NCI-H2081 treated with DMSO at 0.1 percent for 48 hours (cell line): ENCODE measurements around the gene ALDH3B1.
"Not testable (repeated sequence)": the region's sequence is repeated elsewhere in the genome, so short reads cannot be mapped to it uniquely, and the experiment has no call there.

Experiments used
- DNase-seq: peaks from one replicate; lab custom pipeline; 2025; lab: John Stamatoyannopoulos, UW

The ALDH3B1 gene, protein sequence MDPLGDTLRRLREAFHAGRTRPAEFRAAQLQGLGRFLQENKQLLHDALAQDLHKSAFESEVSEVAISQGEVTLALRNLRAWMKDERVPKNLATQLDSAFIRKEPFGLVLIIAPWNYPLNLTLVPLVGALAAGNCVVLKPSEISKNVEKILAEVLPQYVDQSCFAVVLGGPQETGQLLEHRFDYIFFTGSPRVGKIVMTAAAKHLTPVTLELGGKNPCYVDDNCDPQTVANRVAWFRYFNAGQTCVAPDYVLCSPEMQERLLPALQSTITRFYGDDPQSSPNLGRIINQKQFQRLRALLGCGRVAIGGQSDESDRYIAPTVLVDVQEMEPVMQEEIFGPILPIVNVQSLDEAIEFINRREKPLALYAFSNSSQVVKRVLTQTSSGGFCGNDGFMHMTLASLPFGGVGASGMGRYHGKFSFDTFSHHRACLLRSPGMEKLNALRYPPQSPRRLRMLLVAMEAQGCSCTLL

DNA sequence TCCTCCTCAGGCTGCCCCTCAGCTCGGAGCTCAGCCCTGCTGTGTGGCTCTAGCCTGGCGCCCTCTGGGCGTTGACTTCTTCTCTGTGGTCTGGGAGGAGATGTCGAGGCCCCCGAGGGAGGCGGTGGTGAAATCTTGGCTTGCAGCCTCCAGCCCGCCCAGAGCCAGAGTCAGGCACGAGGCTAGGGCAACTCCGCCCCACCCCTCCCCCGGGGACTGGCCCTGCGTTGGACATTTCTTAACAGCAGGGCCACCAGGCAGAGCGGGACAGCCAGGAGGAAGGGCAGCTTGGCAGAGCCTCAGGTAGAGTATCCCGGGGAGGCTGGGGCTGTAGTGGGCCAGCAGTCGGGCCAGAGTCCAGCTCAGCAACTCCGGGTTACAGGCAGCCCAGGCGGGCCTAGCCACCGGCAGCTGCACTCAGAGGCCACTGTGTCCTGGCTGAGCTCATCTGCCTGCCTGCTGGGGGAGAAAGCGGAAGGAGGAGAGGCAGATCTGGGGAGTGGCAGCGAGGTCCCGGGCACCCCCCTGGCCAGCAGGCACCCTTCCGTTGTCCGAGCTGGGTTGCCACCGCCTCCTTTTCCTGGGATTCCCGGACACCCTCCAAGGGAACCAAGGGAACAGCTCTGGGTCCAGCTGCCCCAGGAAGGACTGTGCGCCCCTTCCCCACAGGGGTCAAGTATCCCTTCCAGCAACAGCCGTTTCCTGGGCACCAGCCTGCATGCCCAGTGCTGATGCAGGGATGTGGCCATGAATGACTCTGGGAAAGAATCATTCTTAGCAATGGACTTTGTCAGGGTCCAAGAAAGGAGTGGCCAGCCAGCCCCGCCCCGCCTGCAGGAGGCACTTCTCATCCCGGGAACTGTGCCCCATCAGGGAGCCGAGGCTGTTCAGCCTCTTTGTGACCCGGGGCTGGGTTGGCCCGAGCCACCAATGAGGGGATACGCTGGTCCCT is at the start of gene ALDH3B1:
Gene ALDH3B1 (plus strand): TSS at position 238 of the 952 bp plus-strand sequence. CDS start 4,971 bp downstream, outside the sequence.
- DNase-seq, result no peak

DNA sequence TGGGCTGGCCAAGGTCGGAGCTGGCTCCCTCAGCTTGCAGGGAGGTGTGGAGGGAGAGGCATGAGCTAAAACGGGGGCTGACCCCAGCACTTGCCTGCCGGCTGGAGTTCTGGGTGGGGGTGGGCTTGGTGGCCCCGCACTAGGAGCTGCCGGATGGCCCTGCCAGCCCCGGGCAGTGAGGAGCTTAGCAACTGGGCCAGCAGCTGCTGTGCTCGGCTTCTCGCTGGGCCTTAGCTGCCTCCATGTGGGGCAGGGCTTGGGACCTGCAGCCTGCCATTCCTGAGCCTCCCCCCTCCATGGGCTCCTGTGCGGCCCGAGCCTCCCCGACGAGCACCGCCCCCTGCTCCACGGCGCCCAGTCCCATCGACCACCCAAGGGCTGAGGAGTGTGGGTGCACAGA is 46.9 kb upstream of the ALDH3B1 start:
- not testable (repeated sequence) for DNase-seq

DNA sequence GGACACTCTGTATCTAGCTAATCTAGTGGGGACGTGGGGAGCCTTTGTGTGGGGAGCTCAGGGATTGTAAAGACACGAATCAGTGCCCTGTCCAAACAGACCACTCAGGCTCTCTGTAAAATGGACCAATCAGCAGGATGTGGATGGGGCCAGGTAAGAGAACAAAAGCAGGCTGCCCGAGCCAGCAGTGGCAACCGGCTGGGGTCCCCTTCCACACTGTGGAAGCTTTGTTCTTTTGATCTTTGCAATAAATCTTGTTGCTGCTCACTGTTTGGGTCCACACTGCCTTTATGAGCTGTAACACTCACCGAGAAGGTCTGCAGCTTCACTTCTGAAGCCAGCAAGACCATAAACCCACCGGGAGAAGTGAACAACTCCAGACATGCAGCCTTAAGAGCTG is 46.2 kb upstream of the ALDH3B1 start:
- not testable (repeated sequence) for DNase-seq

DNA sequence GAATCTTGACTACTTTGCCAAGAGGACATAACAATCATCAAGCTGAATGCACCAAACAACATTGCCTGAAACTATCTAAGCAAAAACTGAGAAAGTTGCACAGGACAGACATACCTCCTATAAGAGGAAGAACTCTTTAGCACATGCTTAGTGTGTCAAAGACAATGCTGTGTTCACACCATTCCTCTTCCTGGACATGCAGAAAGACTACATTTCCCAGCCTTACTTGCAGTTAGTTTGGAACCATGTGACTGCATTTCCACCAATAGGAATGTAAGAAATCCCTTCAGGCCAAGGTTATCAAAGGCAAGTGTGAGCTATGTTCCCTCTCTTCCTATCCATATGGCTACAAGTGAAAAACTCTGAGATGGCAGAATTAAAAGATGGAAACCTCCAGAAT is 45.4 kb upstream of the ALDH3B1 start:
- not testable (repeated sequence) for DNase-seq

DNA sequence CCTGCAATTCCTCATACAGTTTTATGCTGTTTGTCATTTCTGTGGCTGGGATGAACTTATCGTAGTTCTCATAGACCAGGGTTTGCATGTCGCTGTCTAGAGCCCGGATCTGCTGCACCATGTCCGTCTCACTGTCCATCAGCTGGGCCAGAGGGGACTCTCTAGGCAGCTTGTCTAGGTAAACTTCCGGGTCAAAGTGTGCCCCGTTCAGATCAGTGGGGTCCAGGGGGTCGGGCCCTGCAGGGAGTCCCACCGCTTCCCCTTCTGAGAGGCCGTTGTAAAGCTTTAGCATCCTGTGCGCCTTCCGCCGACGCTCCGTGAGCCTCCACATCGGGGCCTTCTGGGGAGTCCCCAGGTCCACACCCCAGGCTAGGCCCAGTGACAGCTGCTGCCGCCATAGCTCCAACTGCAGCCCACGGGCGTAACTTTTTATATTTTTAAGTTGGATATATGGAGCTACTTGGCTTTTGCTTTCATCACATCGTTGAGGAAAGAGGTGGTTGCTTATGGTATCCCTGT is 44.2 kb upstream of the ALDH3B1 start:
- DNase-seq, result not testable (repeated sequence)

DNA sequence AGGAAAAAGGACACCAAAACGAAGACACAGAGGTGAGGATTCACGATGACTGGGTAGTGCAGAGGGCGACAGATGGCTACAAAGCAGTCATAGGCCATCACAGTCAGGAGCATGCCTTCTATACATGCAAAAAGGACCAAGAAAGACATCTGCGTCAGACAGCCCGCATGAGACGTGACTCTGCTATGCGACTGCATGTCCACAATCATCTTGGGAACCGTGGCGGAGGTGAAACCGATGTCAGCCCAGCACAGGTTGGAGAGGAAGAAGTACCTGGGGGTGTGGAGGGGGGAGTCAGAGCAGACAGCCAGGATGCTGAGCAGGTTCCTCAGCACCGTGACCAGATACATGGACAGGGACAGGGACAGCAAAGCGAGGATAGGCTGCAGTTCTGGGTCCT is 35.4 kb upstream of the ALDH3B1 start:
- not testable (repeated sequence) for DNase-seq

DNA sequence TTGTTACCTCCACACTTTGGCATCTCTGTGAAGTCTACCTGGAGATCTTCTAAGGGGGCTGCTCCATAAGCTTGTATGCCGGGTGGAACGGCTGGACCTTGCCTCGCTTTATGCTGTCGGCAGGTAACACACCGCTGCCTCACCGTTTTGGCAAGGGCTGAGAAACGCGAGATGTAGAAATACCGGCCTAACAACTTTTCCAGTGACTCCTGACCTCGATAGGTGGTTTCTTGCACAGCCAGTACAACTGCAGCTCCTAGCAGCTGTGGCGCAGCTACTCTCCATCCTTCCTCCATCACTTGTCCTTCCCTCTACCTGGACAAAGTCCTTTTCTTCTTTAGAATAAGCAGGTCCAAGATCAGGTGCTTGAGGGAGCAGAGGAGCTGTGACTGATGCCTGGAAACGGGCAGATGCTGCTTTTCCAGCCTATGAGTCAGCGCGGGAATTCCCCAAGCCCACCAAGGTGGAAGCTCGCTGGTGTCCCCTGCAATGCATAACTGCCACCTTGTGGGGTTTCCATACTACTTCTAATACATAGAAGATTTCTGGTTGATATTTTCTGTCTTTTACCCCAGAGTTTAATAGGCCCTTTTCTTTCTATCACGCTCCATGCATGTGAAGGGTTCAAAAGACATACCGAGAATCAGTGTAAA is 31.2 kb upstream of the ALDH3B1 start:
- not testable (repeated sequence) for DNase-seq

DNA sequence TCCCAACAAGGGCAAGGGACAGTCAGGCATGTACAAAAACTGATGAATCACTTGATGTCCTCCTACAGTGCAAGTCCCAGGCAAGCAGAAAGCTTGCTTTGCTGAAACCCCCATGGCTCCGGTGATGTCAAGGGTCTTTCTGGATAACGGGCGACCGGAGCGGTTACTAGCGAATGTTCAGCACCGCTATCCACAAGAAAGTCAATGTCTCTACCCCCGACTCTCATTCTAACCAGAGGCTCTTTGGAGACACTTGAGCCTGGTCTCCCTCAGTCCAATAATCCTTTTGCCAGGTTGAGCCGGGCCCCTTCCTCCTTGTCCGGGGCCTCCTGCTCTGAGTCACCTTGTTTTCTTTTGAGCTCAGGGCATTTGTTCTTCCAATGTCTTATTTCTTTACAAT is 28.9 kb upstream of the ALDH3B1 start:
- DNase-seq, result not testable (repeated sequence)

DNA sequence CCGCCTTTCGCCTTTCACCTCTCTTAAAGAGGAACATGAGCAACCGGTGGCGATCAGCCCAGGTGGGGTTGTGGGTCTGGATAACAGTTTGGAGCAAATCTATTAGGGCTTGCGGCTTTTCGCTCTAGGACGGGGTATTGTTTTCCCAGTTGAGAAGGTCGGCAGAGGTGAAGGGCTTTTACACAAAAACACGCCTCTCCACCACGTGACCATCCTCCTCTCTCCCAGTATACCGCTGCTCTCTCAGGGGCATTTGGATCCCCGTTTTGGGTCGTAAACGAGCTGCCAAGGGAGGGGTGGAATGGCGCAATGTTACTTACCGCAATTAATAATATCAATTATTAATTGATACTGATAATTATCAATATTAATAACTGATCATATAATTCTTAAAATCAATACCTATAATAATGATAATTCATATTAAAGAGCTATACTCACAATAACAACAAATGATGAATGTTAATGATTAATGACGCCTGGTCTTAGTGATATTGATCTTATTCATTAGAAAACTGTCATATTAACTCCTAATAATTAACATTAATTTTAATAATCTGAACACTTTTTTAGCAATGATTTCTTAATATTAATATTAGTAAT is 27.8 kb upstream of the ALDH3B1 start:
- DNase-seq, result not testable (repeated sequence)

DNA sequence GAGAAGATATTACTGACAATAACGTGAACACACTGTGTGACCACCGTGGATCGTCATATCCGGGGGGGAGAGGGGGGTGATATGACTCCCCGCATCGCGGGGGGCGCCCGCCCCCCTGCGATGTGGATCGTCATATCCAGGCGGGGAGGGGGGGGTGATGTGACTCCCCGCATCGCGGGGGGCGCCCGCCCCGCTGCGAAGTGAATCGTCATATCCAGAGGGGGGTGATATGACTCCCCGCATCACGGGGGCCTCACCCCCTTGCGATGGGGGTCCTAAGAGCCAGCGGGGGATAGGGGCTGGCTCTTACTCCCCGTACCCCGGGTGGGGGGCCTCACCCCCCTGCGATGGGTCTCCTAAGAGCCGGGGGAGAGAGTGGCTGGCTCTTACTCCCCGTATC is 26.2 kb upstream of the ALDH3B1 start:
- DNase-seq, result no peak

DNA sequence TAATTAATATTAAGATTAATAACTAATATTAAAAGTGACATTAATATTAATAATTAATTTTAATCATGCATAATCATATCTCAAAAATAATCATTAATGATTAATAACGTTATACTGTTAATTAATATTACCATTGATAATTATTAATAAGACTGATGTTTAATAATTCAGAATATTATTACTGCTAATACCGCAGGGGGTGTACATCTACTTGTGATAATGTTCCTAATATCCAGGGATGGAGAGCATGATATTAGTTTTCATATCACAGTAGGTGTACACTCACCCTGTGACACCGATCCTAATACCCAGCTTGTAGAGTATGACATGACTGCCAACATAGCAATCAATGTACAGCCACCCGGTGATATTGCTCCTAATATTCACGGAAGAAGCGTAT is 24.8 kb upstream of the ALDH3B1 start:
- not testable (repeated sequence) for DNase-seq

DNA sequence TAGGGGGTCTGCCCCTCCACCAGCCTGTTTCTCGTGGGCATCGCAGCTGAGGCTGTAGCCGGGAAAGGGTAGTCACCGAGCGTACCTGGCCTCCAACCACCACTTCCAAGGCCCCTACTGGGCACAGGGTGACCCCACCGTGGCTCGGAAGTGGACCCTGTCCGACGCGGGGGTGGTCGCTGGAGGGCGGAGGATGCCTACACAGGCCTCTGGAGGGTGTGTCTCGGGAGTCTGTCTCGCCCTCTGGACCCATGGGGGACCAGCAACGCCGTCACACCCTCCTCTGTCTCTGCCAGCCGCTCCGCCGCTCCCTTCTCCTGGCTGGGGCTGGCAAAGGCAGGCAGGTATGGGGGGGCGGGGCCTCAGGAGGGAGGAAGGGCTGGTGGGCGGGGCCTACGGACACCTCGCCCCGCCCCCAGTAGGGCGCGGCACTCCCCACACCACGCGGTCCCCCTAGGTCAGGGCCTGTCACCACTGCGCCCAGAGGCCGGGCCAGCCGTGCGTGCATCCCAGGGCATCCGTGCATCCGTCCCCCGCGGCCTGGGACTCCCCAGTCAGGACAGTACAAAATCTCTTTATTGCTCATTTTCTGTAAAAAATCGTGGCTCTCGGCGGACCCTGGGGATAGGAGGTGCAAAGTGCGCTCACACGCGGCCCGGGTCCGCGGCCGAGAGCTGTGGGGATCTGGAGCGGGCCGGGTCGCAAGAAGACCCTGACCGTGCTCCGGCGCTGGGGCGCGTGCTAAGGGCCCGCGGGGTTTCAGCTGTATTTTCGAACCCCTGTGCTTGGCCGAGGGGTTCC is 19.4 kb upstream of the ALDH3B1 start:
- DNase-seq, result not testable (repeated sequence)

DNA sequence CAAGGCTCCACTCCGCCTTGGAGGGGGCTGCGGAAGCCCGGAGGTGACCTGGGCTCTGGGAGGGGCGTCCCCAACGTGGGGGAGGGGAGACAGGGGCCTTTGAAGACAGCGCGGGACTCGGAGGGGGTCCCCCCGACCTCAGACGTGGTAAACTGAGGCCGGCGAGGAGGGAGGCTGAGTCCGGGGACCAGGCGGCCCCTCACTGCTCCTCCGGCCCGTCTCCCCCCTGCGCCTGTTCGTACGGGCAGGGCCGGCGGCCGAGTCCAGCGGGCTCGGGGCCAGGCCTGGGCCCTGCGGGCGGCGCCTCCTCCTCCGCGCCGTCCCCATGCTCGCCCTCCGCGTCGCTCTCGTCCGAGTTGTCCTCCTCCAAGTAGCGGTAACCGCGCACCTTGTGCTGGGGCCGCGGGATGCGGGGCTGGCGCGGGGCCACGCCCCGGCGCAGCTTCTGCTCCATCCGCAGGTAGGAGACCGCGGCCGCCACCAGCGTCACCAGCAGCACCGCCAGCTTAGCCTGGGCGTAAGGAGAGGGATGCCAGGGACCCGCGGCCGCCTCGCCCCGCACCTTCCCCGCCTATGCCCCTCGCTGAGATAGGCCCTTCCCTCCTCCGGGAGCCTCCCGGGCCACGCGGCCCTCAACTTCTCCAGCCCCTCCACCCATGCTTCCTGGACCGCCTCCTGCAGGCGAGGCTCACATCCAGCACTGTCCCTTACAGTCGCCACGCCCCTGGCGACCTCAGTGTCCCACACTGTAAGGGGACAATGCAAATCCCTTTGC is 18.6 kb upstream of the ALDH3B1 start:
- not testable (repeated sequence) for DNase-seq

DNA sequence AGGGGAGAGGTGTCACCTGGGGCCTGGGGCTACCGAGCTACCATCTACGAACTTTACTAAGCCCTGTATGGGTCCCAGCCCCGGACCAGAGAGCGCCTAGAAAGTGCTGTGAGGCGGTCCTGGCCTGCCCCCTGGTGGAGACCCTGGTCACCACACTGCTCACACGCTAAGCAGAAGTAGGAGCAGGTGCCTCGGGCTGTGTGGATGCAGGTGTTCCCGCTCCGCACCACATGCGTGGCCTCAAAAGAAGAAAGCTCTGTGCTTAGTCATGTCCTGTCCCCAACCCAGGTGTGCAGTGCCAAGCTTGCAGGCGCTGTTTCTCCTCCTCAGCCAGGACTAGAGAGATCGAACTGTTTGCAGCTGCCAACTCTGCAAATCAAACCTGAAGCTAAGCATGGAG is 16.3 kb upstream of the ALDH3B1 start:
- not testable (repeated sequence) for DNase-seq

DNA sequence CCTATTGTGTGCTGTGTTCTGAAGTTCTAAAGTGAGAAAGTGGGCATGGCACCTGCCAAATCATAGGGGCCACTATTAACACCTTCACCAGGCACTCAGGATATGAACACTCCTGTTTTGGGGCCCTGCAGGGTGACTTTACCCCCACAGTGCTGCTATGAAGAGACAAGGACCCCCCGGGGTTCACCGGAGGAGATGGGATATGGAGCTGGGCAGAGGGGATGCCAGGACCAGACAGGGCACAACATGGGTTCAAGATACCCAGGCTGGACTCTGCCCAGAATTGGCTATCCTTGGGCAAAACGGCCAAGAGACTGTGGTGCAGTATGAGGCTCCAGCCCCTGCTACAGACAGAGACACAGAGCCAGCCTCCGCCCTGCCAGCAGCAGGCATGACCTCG is 15.7 kb upstream of the ALDH3B1 start:
- not testable (repeated sequence) for DNase-seq

DNA sequence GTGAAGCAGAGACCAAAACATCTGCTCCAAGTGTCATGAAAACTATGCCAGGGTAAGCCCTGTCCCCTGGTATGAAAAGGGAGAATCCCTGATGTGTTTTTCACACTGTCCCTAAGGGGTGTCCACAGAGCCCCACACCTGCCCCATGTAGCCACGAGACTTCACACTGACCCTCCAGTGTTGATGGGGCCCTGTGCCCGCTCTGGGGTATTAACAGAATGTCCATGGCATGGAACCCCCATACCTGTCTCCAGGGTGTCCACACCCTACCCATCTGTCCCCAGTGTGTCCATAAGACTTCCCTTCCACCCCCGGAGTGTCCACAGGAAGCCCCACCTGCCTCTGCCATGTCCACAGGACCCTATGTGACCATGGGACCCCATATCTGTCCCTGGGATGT is 15.0 kb upstream of the ALDH3B1 start:
- not testable (repeated sequence) for DNase-seq

DNA sequence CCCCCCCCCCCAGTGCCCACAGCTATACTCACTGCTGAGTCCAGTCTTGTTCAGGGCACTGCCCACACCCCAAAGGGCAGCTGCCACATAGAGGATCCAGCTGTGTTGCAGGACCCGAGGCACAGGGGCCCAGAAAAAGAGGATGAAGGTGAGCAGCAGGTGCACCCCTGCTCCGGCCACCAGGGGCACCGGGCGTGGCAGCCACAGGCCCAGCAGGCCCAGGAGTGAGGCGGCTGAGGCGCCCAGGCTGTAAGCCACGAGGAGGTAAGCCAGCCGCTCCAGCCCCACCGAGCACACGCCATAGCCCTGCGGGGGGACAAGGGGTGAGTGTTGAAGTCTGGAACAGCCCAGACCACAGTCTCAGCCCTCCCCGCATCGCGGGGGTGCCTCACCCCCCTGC is 14.5 kb upstream of the ALDH3B1 start:
- DNase-seq, result not testable (repeated sequence)

DNA sequence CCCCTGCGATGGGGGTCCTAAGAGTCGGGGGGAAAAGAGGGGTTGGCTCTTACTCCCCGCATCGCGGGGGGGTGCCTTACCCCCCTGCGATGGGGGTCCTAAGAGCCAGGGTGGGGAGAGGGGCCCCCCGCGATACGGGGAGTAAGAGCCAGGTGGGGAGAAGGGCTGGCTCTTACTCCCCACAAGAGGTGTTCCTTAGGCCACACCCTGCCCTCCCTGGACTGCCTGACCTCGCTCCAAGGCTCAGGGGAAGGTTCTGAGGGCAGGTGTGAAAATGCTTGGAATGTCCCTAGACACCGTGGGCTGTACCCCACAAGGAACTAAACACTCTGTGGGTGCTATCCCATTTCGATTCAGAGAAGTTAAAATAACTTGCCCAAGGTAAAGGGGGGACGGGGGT is 14.1 kb upstream of the ALDH3B1 start:
- DNase-seq, result no peak

DNA sequence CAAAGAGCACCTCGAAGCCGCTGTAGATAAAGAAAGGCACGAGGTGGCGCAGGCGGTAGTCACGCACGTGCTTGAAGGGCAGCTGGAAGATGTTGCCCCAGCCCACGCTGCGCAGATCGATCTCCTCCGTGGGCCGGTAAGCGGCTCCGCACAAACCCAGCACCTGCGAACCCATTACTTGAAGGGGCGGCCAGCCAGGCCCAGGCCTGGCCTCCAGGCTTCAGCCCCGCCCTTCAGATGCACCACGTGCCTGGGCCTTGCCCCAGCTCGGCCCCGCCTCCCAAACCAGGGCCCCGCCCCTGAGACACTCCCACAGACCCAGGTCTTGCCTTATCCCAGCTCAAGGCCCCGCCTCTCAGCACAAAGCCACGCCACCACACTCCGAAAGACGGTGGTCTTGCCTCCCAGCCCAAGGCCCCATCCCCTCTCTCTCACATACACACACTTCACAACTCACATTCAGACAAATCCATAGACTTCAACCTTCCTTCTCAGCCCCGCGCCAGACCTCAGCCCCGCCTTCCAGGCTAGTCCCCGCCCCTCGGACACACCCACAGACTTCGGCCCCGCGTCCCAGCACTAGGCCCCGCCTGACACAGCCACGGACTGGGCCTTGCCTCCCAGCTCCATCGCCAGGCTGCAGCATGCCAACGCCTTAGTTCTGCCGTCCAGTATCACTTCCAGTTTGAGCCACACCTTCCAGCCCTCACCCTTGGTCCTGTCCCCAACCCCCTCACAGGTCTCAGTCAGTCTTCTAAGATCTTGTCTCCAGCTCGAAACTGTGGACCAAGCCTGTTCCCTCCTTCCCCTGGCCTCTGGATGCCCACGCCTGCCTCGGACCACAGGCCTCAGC is 13.3 kb upstream of the ALDH3B1 start:
- DNase-seq, result no peak
